Endothelial cell of umbilical vein (primary cell): Measurements from ENCODE around the gene ZFPM1. TPM values are rescaled to one million over a fixed set of nuclear protein-coding genes. Genes with fewer than 3 reads are reported as not detected.

ENCODE experiments used
- BruUV-seq: library from RNA; stranded (reverse); fragments of 400-500 nt; replicated peaks from 2 replicates; lab custom pipeline; 2021; lab: Mats Ljungman, UMichigan
- CTCF ChIA-PET: fragments of 300-600, 350-600 bp; sonication (Branson Sonifier 250); formaldehyde crosslinking; loops from one replicate; lab custom pipeline; 2021; ENCODE audit warnings: antibody characterized with exemption, inconsistent platforms; lab: Charles Lee
- POLR2A ChIA-PET: fragments of 300-600, 350-600 bp; sonication (Branson Sonifier 250); formaldehyde crosslinking; loops from one replicate; lab custom pipeline; 2021; ENCODE audit warnings: antibody characterized with exemption, inconsistent platforms; lab: Charles Lee
- DNase-seq: peaks from one replicate; pipeline ENCODE4 v3.0.0-alpha.2; 2011; ENCODE audit warnings: low read depth, low spot score
- FAIRE-seq: peaks from 2 replicates; lab custom pipeline; 2011; peaks lifted over from hg19 to GRCh38; lab: Jason Lieb, UNC
- H2AFZ ChIP-seq: 2 replicates; pipeline ENCODE4 v1.6.0; 2012; ENCODE audit warnings: low read depth, low read length, control low read depth, inconsistent platforms
- H3K27ac ChIP-seq: 2 replicates; pipeline ENCODE4 v1.5.1; 2011; ENCODE audit warnings: low read depth, mild to moderate bottlenecking, control low read depth, low read length, moderate library complexity; ENCODE audit not compliant: insufficient read depth
- H3K27me3 ChIP-seq, 2 experiments: 2 replicates each; pipeline versions ENCODE4 v1.6.0 to v1.6.1; 2011; ENCODE audit warnings: low read length in 2 of 2, mixed read lengths in 1 of 2; ENCODE audit not compliant: control insufficient read depth in 2 of 2, insufficient read depth in 2 of 2
- H3K36me3 ChIP-seq, 2 experiments: 2 replicates in 1 of 2; 3 replicates in 1 of 2; pipeline ENCODE4 v1.5.1; 2011; ENCODE audit warnings: low read length in 2 of 2, mild to moderate bottlenecking in 1 of 2, moderate library complexity in 1 of 2; ENCODE audit not compliant: control insufficient read depth in 2 of 2, insufficient read depth in 2 of 2; ENCODE audit errors: extremely low read depth in 1 of 2
- H3K4me1 ChIP-seq: 3 replicates; pipeline ENCODE4 v1.5.1; 2011; ENCODE audit warnings: mild to moderate bottlenecking, low read length; ENCODE audit not compliant: control insufficient read depth, insufficient read depth; ENCODE audit errors: extremely low read depth
- H3K4me2 ChIP-seq: 2 replicates; pipeline ENCODE4 v1.6.1; 2011; ENCODE audit warnings: low read length, control low read depth, mixed read lengths; ENCODE audit not compliant: insufficient read depth
- H3K4me3 ChIP-seq, 3 experiments: fragments of 200-600 bp in 1 of 3; sonication (generic), shearing (Covaris generic) in 1 of 3; replicated peaks in 1 of 3; 2 replicates each; pipeline ENCODE4 v1.5.1; 2011 to 2016; ENCODE audit warnings: control low read depth in 3 of 3, low read length in 3 of 3, mild to moderate bottlenecking in 2 of 3, inconsistent platforms in 1 of 3, low read depth in 1 of 3, moderate library complexity in 1 of 3; ENCODE audit not compliant: insufficient read depth in 1 of 3
- H3K79me2 ChIP-seq: 2 replicates; pipeline ENCODE4 v1.6.0; 2012; ENCODE audit warnings: low read length, inconsistent platforms; ENCODE audit not compliant: control insufficient read depth, insufficient read depth
- H3K9ac ChIP-seq: replicated peaks from 2 replicates; pipeline ENCODE3; 2011; ENCODE audit warnings: low read length, control low read depth; ENCODE audit not compliant: insufficient read depth; ENCODE audit errors: extremely low read depth
- H3K9me1 ChIP-seq: replicated peaks from 3 replicates; pipeline ENCODE4 v1.6.0; 2011; ENCODE audit warnings: mild to moderate bottlenecking, low read length; ENCODE audit not compliant: control insufficient read depth, insufficient read depth; ENCODE audit errors: extremely low read depth
- H3K9me3 ChIP-seq: replicated peaks from 2 replicates; pipeline ENCODE4 v1.5.1; 2012; ENCODE audit warnings: low read length, inconsistent platforms; ENCODE audit not compliant: control insufficient read depth, insufficient read depth
- H4K20me1 ChIP-seq: replicated peaks from 2 replicates; pipeline ENCODE3; 2011; ENCODE audit warnings: mild to moderate bottlenecking, low read length; ENCODE audit not compliant: control insufficient read depth, insufficient read depth; ENCODE audit errors: extremely low read depth
- CTCF ChIP-seq, 2 donors: IDR thresholded peaks; 1 replicate in 1 of 2; 2 replicates in 1 of 2; pipeline ENCODE4 v1.5.1; 2011; ENCODE audit warnings: low read length in 2 of 2, mild to moderate bottlenecking in 2 of 2, moderate library complexity in 2 of 2, control low read depth in 1 of 2, inconsistent platforms in 1 of 2, low read depth in 1 of 2; ENCODE audit not compliant: insufficient read depth in 1 of 2; ENCODE audit errors: extremely low read depth in 1 of 2
- EZH2 ChIP-seq: IDR thresholded peaks from 2 replicates; pipeline ENCODE4 v1.6.1; 2012; ENCODE audit warnings: borderline replicate concordance, low read depth, mild to moderate bottlenecking, moderate library complexity, low read length, inconsistent platforms; ENCODE audit not compliant: severe bottlenecking
- FOS ChIP-seq: IDR thresholded peaks from 2 replicates; pipeline ENCODE4 v1.6.1; 2011; ENCODE audit warnings: mild to moderate bottlenecking, low read length, moderate library complexity, borderline replicate concordance; ENCODE audit not compliant: insufficient read depth
- GATA2 ChIP-seq: IDR thresholded peaks from 2 replicates; pipeline ENCODE4 v1.7.0; 2011; ENCODE audit warnings: low read depth, mild to moderate bottlenecking, moderate library complexity, mixed read lengths, low read length; ENCODE audit not compliant: insufficient read length, insufficient read depth
- JUN ChIP-seq: IDR thresholded peaks from 2 replicates; pipeline ENCODE4 v1.6.1; 2011; ENCODE audit warnings: borderline replicate concordance, low read depth; ENCODE audit not compliant: insufficient read length, insufficient read depth
- MAX ChIP-seq: IDR thresholded peaks from 2 replicates; pipeline ENCODE4 v1.6.1; 2011; ENCODE audit not compliant: insufficient read depth, insufficient read length
- MYC ChIP-seq: IDR thresholded peaks from one replicate; pipeline ENCODE4 v1.6.1; 2011; ENCODE audit warnings: mild to moderate bottlenecking, low read depth, low read length
- POLR2A ChIP-seq: IDR thresholded peaks from 2 replicates; pipeline ENCODE4 v1.6.1; 2012; ENCODE audit warnings: low read depth, mild to moderate bottlenecking, control low read depth, low read length
- POLR2AphosphoS5 ChIP-seq: IDR thresholded peaks from 2 replicates; pipeline ENCODE4 v1.6.1; 2012; ENCODE audit warnings: low read depth, mild to moderate bottlenecking, control low read depth, low read length, moderate library complexity; ENCODE audit not compliant: insufficient read depth
- dilution Hi-C: fragments of 300-500 bp; cut with MboI; formaldehyde crosslinking; loops from one replicate; pipeline ENCODE4 v1.15.0; 2019; ENCODE audit warnings: low sequenced_read_pairs; ENCODE audit not compliant: extremely low pct_ligation_motif_present
- intact Hi-C: fragments of 100-400 bp; cut with micrococcal nuclease; formaldehyde crosslinking; loops from one replicate; pipeline ENCODE4 v1.10.0; 2022
- polyA plus RNA-seq, 4 experiments: library from polyadenylated mRNA; depleted of rRNA in 3 of 4; stranded (reverse) in 3 of 4; unstranded in 1 of 4; fragments of >200 nt; gene quantifications; 2 replicates each; pipeline versions ENCODE4 v1.2.1 to v1.2.3, GENCODE V29; 2011 to 2012; ENCODE audit warnings: missing spikeins in 1 of 4
- total RNA-seq: library from RNA; stranded (reverse); gene quantifications from 2 replicates; pipeline ENCODE4 v1.2.3, GENCODE V29; 2021

ZFPM1 gene
- total and polyA plus RNA-seq, 2 donors (not counting 3 experiments of a cell fraction or from before 2014, with no cell fraction given) = 0.37 to 7.5 TPM

- TF ChIP-seq EZH2 = no peak
- no peak for TF ChIP-seq POLR2A
- no peak for TF ChIP-seq FOS
- TF ChIP-seq MYC = no peak
- TF ChIP-seq JUN = no peak
- no peak for TF ChIP-seq GATA2
- no peak for TF ChIP-seq CTCF (IDR thresholded peaks at IDR 0.05; ENCODE audit: extremely low read depth in 1 of 2, insufficient read depth in 1 of 2, low read depth in 1 of 2, low read length in 2 of 2)
- TF ChIP-seq POLR2AphosphoS5 = no peak
- no peak for TF ChIP-seq MAX
- Histone ChIP-seq H3K4me3 (no peak overlapping the region), H3K36me3 (no peaks in the 10 kb centered on the region), H3K27me3 (no peaks in the 10 kb centered on the region), H3K9me1 (no peaks in the 10 kb centered on the region), H3K9me3 (no peaks in the 10 kb centered on the region), H4K20me1 (no peaks in the 10 kb centered on the region), H3K4me2 (peak overlapping the region; percentile 28), H3K79me2 (no peaks in the 10 kb centered on the region), H2AFZ (no peak overlapping the region), H3K4me1 (peaks cover 17% of the 10 kb centered on the region), H3K9ac (no peak overlapping the region), H3K27ac (no peak overlapping the region)
- POLR2A ChIA-PET = no interaction called here
- FAIRE-seq (no peak), DNase-seq (no peak)
- dilution Hi-C loops (no loop called here), intact Hi-C loops (no loop called here)
- CTCF ChIA-PET = interaction anchor here (1.2 kb wide), 1 partner anchor 62 kb away, joined by 3 read pairs; no protein-coding TSS in a partner anchor
- BruUV-seq = no TSS peak
Measured at GRCh38 chr16:88499292-88499691, 46.2 kb downstream of the ZFPM1 start.
